Smooth muscle cell of the brain vasculature (primary cell): ENCODE data around the gene FRYL.
"Not testable (repeated sequence)": the region's sequence is repeated elsewhere in the genome, so short reads cannot be mapped to it uniquely, and the experiment has no call there.

Experiments used
- DNase-seq: peaks from one replicate; pipeline ENCODE4 v3.0.0-alpha.2; 2012; ENCODE audit warnings: low read depth, low spot score

Gene FRYL

GRCh38 chr4:48779998-48780864 is at the start of gene FRYL:
TSS of gene FRYL (minus strand) at chr4:48780279. CDS start at chr4:48634410, 145,869 bp downstream.
- peak; percentile 99 for DNase-seq

GRCh38 chr4:48827622-48828021 is 47.5 kb upstream of the FRYL start:
- DNase-seq = no peak

- not testable (repeated sequence) for DNase-seq
Measured at GRCh38 chr4:48821431-48821830, 41.4 kb upstream of the FRYL start.

- DNase-seq = no peak
Measured at GRCh38 chr4:48816971-48817370, 36.9 kb upstream of the FRYL start.

GRCh38 chr4:48816297-48816696 is 36.2 kb upstream of the FRYL start:
- not testable (repeated sequence) for DNase-seq

GRCh38 chr4:48815483-48815882 is 35.4 kb upstream of the FRYL start:
- no peak for DNase-seq

- DNase-seq = no peak
Measured at GRCh38 chr4:48813964-48814363, 33.9 kb upstream of the FRYL start.

GRCh38 chr4:48812866-48813265 is 32.8 kb upstream of the FRYL start:
- DNase-seq = no peak

- no peak for DNase-seq
Measured at GRCh38 chr4:48804584-48805301, 24.7 kb upstream of the FRYL start.

GRCh38 chr4:48801016-48801715 is 21.1 kb upstream of the FRYL start:
- DNase-seq = no peak

GRCh38 chr4:48800155-48800554 is 20.1 kb upstream of the FRYL start:
- not testable (repeated sequence) for DNase-seq

GRCh38 chr4:48799157-48799556 is 19.1 kb upstream of the FRYL start:
- DNase-seq = no peak

- no peak for DNase-seq
Measured at GRCh38 chr4:48798117-48798516, 18.0 kb upstream of the FRYL start.

GRCh38 chr4:48796927-48797679 is 17.0 kb upstream of the FRYL start:
- no peak for DNase-seq

GRCh38 chr4:48796191-48796926 is 16.3 kb upstream of the FRYL start:
- no peak for DNase-seq

- DNase-seq = no peak
Measured at GRCh38 chr4:48795108-48795507, 15.0 kb upstream of the FRYL start.

GRCh38 chr4:48792348-48793006 is 12.4 kb upstream of the FRYL start:
- no peak for DNase-seq

GRCh38 chr4:48791313-48791712 is 11.2 kb upstream of the FRYL start:
- DNase-seq = no peak

GRCh38 chr4:48790561-48790960 is 10.5 kb upstream of the FRYL start:
- no peak for DNase-seq

- no peak for DNase-seq
Measured at GRCh38 chr4:48787056-48787455, 7.0 kb upstream of the FRYL start.
